ENCODE results near the gene AFAP1L2.

Gene AFAP1L2

DNA sequence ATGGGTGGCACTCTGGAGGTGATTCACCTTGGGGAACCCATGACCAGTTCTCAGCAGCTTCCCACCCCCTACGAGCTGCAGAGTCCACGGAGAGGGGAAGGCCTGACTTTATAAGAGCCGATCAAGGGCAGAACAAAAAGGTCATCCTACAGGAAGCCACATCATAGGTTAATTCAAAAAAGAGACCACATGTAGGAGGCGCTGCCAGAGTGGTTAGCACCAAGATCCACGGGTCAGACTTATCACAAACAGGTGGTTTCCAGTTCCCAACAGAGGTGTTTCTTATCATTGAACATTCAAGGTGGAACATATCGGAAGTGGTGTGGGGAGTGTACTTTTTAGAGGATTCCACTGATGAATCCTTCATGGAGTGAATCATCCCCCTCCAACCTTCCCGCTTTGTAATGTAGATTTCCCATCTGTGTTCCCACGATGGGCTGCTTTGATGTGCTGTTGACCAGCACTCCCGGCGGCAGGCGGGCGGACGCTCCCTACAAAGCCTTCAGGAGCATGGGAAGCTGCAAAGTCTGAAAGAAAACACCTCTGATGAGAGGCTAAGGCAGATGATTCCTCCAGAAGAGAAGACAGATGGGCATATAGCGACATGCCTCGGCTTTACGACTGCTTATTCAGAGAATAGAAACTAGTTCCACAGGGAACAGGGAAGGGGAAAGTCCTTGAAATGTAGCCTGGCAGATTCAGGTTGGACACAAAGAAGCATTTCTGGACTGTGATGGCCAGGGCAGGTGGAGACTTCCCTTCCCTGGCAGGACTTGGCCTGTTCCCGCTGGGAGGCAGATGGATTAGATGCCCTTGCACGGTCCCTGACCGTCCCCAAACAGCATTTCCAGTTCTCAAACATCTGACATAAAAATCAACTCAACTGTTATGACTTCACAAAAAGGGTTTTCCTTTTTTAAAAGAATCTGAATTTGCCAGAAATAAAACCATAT is 66.5 kb downstream of the AFAP1L2 start:
- Histone ChIP-seq H3K4me3 (ENCODE audit: low read length) (no peak overlapping the region), H3K27me3 (replicated peaks; ENCODE audit: insufficient read depth, low read length) (no peaks in the 10 kb centered on the region), H3K9me3 (replicated peaks; ENCODE audit: insufficient read depth, low read length) (no peaks in the 10 kb centered on the region), H3K79me2 (ENCODE audit: low read length) (no peaks in the 10 kb centered on the region), H3K4me1 (ENCODE audit: low read length) (peaks cover 36% of the 10 kb centered on the region), H2AFZ (ENCODE audit: low read length) (no peak overlapping the region), H3F3A (ENCODE audit: insufficient read depth, low read length) (peaks cover 6% of the 10 kb centered on the region; the same call in 1 of the 2 replicates), H3K9ac (ENCODE audit: low read length) (no peak overlapping the region), H3K9me2 (replicated peaks; ENCODE audit: insufficient read depth, low read length) (no peaks in the 10 kb centered on the region), H3K4me2 (ENCODE audit: low read depth, low read length) (no peak overlapping the region), H4K20me1 (ENCODE audit: insufficient read depth, low read length) (no peaks in the 10 kb centered on the region), H3K36me3 (replicated peaks; ENCODE audit: insufficient read depth, low read length) (no peaks in the 10 kb centered on the region), H3K27ac (ENCODE audit: low read length) (no peak overlapping the region)
- TF ChIP-seq EZH2 (optimal IDR thresholded peaks at IDR 0.05; ENCODE audit: low read depth, low read length) (no peak), EZH2phosphoT487 (IDR thresholded peaks at IDR 0.05; ENCODE audit: low read length) (no peak)
- TF ChIP-seq, protein P1, sequence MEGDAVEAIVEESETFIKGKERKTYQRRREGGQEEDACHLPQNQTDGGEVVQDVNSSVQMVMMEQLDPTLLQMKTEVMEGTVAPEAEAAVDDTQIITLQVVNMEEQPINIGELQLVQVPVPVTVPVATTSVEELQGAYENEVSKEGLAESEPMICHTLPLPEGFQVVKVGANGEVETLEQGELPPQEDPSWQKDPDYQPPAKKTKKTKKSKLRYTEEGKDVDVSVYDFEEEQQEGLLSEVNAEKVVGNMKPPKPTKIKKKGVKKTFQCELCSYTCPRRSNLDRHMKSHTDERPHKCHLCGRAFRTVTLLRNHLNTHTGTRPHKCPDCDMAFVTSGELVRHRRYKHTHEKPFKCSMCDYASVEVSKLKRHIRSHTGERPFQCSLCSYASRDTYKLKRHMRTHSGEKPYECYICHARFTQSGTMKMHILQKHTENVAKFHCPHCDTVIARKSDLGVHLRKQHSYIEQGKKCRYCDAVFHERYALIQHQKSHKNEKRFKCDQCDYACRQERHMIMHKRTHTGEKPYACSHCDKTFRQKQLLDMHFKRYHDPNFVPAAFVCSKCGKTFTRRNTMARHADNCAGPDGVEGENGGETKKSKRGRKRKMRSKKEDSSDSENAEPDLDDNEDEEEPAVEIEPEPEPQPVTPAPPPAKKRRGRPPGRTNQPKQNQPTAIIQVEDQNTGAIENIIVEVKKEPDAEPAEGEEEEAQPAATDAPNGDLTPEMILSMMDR (IDR thresholded peaks at IDR 0.05; ENCODE audit: low read length) = no peak
- no peak for DNase-seq

DNA sequence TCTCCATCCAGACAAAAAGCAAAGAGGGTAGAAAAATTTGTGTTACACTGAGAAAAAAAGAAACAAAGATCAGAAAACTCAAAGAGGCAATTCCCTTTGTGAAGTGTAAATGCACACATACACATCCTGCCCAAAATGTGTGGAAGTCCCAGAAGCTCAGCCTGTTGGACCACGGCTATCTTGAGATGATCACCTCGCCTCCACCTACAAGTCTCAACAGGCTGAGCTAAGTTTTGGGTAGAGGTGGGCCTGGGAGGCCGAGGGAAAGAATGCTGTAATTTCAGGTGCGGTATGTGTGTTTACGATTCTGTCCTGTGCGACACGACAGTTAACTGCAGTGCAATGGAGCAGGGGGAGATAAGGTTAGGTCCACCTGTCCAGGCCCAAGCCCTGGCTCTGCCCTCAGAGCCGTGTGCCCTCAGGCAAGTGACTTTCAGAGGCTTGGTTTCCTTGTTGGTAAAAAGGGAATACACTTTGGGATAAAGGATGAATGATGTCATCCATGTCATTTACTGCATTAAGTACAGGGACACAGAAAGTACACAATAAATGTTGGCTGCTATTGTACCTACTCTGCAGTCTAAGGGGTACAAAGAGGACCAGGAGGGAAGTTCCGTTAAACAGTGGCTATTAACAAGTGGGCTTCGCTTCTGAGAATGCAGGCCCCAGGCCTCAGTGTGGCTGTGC is 67.3 kb downstream of the AFAP1L2 start:
- DNase-seq = no peak
- no peaks in the 10 kb centered on the region for H3K9me3 ChIP-seq (replicated peaks; ENCODE audit: insufficient read depth, low read length)
- H3K36me3 ChIP-seq (replicated peaks; ENCODE audit: insufficient read depth, low read length) = no peaks in the 10 kb centered on the region
- peaks cover 6% of the 10 kb centered on the region; the same call in 1 of the 2 replicates for H3F3A ChIP-seq (ENCODE audit: insufficient read depth, low read length)
- no peak overlapping the region for H3K9ac ChIP-seq (ENCODE audit: low read length)
- H3K9me2 ChIP-seq (replicated peaks; ENCODE audit: insufficient read depth, low read length) = no peaks in the 10 kb centered on the region
- no peak overlapping the region for H2AFZ ChIP-seq (ENCODE audit: low read length)
- no peak overlapping the region for H3K4me2 ChIP-seq (ENCODE audit: low read depth, low read length)
- no peak overlapping the region for H3K27ac ChIP-seq (ENCODE audit: low read length)
- H3K4me3 ChIP-seq (ENCODE audit: low read length) = no peak overlapping the region
- H3K79me2 ChIP-seq (ENCODE audit: low read length) = no peaks in the 10 kb centered on the region
- H3K27me3 ChIP-seq (replicated peaks; ENCODE audit: insufficient read depth, low read length) = no peaks in the 10 kb centered on the region
- no peaks in the 10 kb centered on the region for H4K20me1 ChIP-seq (ENCODE audit: insufficient read depth, low read length)
- peaks cover 36% of the 10 kb centered on the region for H3K4me1 ChIP-seq (ENCODE audit: low read length)
- TF ChIP-seq EZH2 (optimal IDR thresholded peaks at IDR 0.05; ENCODE audit: low read depth, low read length) (no peak), EZH2phosphoT487 (IDR thresholded peaks at IDR 0.05; ENCODE audit: low read length) (no peak)
- TF ChIP-seq, protein P1 (IDR thresholded peaks at IDR 0.05; ENCODE audit: low read length) = no peak

DNA sequence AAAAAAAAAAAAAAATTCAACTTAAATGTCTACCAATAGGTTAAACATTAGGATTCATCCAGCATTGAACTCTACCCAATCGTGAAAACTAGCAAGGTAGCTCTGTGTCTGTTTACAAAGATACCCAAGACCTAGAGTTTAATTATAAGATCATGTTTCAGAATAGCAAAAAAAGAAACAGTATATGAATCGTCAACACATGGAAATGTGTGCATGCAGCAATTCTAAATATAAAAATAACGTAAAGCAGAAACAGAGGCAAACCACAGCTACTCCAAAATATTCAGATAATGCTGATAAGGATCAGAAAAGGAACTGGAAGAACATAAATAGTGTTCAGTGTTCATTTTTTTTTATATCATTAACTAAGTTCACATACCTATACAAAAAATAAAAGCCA is 68.7 kb downstream of the AFAP1L2 start:
- H3K9me3 ChIP-seq (replicated peaks; ENCODE audit: insufficient read depth, low read length) = no peaks in the 10 kb centered on the region
- no peaks in the 10 kb centered on the region for H4K20me1 ChIP-seq (ENCODE audit: insufficient read depth, low read length)
- H3F3A ChIP-seq (ENCODE audit: insufficient read depth, low read length) = peaks cover 6% of the 10 kb centered on the region; the same call in 1 of the 2 replicates
- peak overlapping the region; percentile 25 for H2AFZ ChIP-seq (ENCODE audit: low read length)
- no peak overlapping the region for H3K9ac ChIP-seq (ENCODE audit: low read length)
- H3K79me2 ChIP-seq (ENCODE audit: low read length) = no peaks in the 10 kb centered on the region
- H3K4me3 ChIP-seq (ENCODE audit: low read length) = no peak overlapping the region
- no peaks in the 10 kb centered on the region for H3K27me3 ChIP-seq (replicated peaks; ENCODE audit: insufficient read depth, low read length)
- TF ChIP-seq EZH2 (optimal IDR thresholded peaks at IDR 0.05; ENCODE audit: low read depth, low read length) = no peak
- no peak for TF ChIP-seq EZH2phosphoT487 (IDR thresholded peaks at IDR 0.05; ENCODE audit: low read length)
- TF ChIP-seq, protein P1 (IDR thresholded peaks at IDR 0.05; ENCODE audit: low read length) = no peak
- H3K9me2 ChIP-seq (replicated peaks; ENCODE audit: insufficient read depth, low read length) = no peaks in the 10 kb centered on the region
- no peaks in the 10 kb centered on the region for H3K36me3 ChIP-seq (replicated peaks; ENCODE audit: insufficient read depth, low read length)
- peak; percentile 59 for DNase-seq
- peak overlapping the region; percentile 64; the same call in 1 of the 2 replicates for H3K27ac ChIP-seq (ENCODE audit: low read length)
- H3K4me2 ChIP-seq (ENCODE audit: low read depth, low read length) = peak overlapping the region; percentile 51; the same call in 1 of the 2 replicates
- H3K4me1 ChIP-seq (ENCODE audit: low read length) = peaks cover 48% of the 10 kb centered on the region
